HG02610 (cell line): Measurements from ENCODE around the gene ERGIC1.
A peak's percentile ranks its signal among the peaks of the same experiment; 100 is the strongest.
"Not testable (repeated sequence)": the region's sequence is repeated elsewhere in the genome, so short reads cannot be mapped to it uniquely, and the experiment has no call there.

ENCODE experiments used
- ATAC-seq: cut with Tn5 transposase; IDR thresholded peaks from one replicate; pipeline ENCODE4 v1.9.1; 2021; ENCODE audit warnings: mild to moderate bottlenecking, moderate library complexity; ENCODE audit not compliant: unreplicated experiment

The ERGIC1 gene

GRCh38 chr5:172846249-172846648 lies 12.2 kb downstream of the ERGIC1 start:
- no peak for ATAC-seq

- no peak for ATAC-seq
Observed at GRCh38 chr5:172846677-172847076, 12.6 kb downstream of the ERGIC1 start.

- not testable (repeated sequence) for ATAC-seq
Observed at GRCh38 chr5:172847584-172847983, 13.5 kb downstream of the ERGIC1 start.

- ATAC-seq = no peak
Observed at GRCh38 chr5:172848419-172848818, 14.4 kb downstream of the ERGIC1 start.

GRCh38 chr5:172849606-172850453 lies 15.8 kb downstream of the ERGIC1 start:
- peak; percentile 47 for ATAC-seq

GRCh38 chr5:172850454-172850797 lies 16.4 kb downstream of the ERGIC1 start:
- ATAC-seq = no peak

GRCh38 chr5:172851254-172851653 lies 17.2 kb downstream of the ERGIC1 start:
- ATAC-seq = not testable (repeated sequence)

- no peak for ATAC-seq
Observed at GRCh38 chr5:172852490-172853354, 18.7 kb downstream of the ERGIC1 start.

GRCh38 chr5:172853355-172853975 lies 19.4 kb downstream of the ERGIC1 start:
- ATAC-seq = no peak

- no peak for ATAC-seq
Observed at GRCh38 chr5:172854451-172854871, 20.4 kb downstream of the ERGIC1 start.

- no peak for ATAC-seq
Observed at GRCh38 chr5:172854971-172855370, 20.9 kb downstream of the ERGIC1 start.

- ATAC-seq = no peak
Observed at GRCh38 chr5:172855597-172856292, 21.7 kb downstream of the ERGIC1 start.

GRCh38 chr5:172856336-172856735 lies 22.3 kb downstream of the ERGIC1 start:
- ATAC-seq = no peak

GRCh38 chr5:172857982-172858381 lies 23.9 kb downstream of the ERGIC1 start:
- ATAC-seq = no peak

- no peak for ATAC-seq
Observed at GRCh38 chr5:172858511-172858989, 24.5 kb downstream of the ERGIC1 start.

GRCh38 chr5:172858990-172859811 lies 25.1 kb downstream of the ERGIC1 start:
- ATAC-seq = no peak

GRCh38 chr5:172859966-172860365 lies 25.9 kb downstream of the ERGIC1 start:
- ATAC-seq = no peak

- no peak for ATAC-seq
Observed at GRCh38 chr5:172860520-172861443, 26.7 kb downstream of the ERGIC1 start.

GRCh38 chr5:172861461-172861860 lies 27.4 kb downstream of the ERGIC1 start:
- no peak for ATAC-seq
